Osteocyte (in vitro differentiated cells): Measurements from ENCODE around the gene EML1. TPM values are rescaled to one million over a fixed set of nuclear protein-coding genes. Genes with fewer than 3 reads are reported as not detected.

Experiments
- DNase-seq: peaks from one replicate; pipeline ENCODE4 v3.0.0; 2021; ENCODE audit warnings: mixed read lengths; ENCODE audit not compliant: unreplicated experiment; ENCODE audit errors: extremely low spot score
- H3K27ac Mint-ChIP-seq: one replicate; pipeline ENCODE4 v1.8.0; 2021; ENCODE audit warnings: mild to moderate bottlenecking, mixed read lengths; ENCODE audit not compliant: unreplicated experiment
- H3K27me3 Mint-ChIP-seq: one replicate; pipeline ENCODE4 v1.8.0; 2021; ENCODE audit warnings: mixed read lengths; ENCODE audit not compliant: unreplicated experiment
- H3K36me3 Mint-ChIP-seq: one replicate; pipeline ENCODE4 v1.8.0; 2021; ENCODE audit warnings: mixed read lengths; ENCODE audit not compliant: unreplicated experiment
- H3K4me1 Mint-ChIP-seq: one replicate; pipeline ENCODE4 v1.8.0; 2021; ENCODE audit warnings: mixed read lengths; ENCODE audit not compliant: unreplicated experiment
- H3K4me3 Mint-ChIP-seq: one replicate; pipeline ENCODE4 v1.8.0; 2021; ENCODE audit warnings: mild to moderate bottlenecking, moderate library complexity, mixed read lengths; ENCODE audit not compliant: unreplicated experiment
- H3K9me3 Mint-ChIP-seq: one replicate; pipeline ENCODE4 v1.8.0; 2021; ENCODE audit warnings: mixed read lengths; ENCODE audit not compliant: unreplicated experiment
- CTCF ChIP-seq: fragments of 200-600 bp; sonication (generic); IDR thresholded peaks from 2 replicates; pipeline ENCODE4 v1.5.0; 2021; ENCODE audit warnings: antibody characterized with exemption, mild to moderate bottlenecking, moderate library complexity
- total RNA-seq: library from RNA; stranded (reverse); gene quantifications from 2 replicates; pipeline ENCODE4 v1.2.1, GENCODE V29; 2021

The EML1 gene
- total RNA-seq, 1 donor from 2014 or later = 34.8 TPM

DNA sequence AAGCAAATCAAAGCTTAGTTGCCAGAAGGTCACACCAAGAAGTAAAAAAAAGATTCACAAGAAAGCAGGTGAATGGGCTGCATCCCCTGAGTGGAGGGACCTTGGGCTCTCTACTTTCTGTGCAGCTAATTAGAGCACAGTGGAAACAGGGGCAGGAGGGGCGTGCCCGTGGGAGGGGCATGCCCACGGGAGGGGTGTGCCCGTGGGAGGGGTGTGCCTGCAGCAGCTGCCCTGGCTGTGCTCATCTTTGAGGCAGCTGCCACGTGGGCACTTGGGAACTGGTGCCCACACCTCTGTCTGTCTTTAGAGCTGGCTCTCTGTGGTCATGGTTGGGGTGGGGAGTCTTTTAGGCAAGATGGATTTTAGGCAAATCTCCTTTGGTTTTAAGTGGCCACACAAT is 60.0 kb downstream of the EML1 start:
- Mint-ChIP-seq H3K9me3 (no peaks in the 10 kb centered on the region), H3K27me3 (no peaks in the 10 kb centered on the region), H3K27ac (no peak overlapping the region), H3K36me3 (peaks cover 12% of the 10 kb centered on the region), H3K4me3 (no peak overlapping the region), H3K4me1 (peaks cover 15% of the 10 kb centered on the region)
- no peak for DNase-seq
- no peak for TF ChIP-seq CTCF

GRCh38 chr14:99854831-99855230 is 61.6 kb downstream of the EML1 start:
- peaks cover 14% of the 10 kb centered on the region for H3K36me3 Mint-ChIP-seq
- peaks cover 15% of the 10 kb centered on the region for H3K4me1 Mint-ChIP-seq
- DNase-seq = no peak
- no peaks in the 10 kb centered on the region for H3K27me3 Mint-ChIP-seq
- no peaks in the 10 kb centered on the region for H3K9me3 Mint-ChIP-seq
- no peak overlapping the region for H3K27ac Mint-ChIP-seq
- no peak overlapping the region for H3K4me3 Mint-ChIP-seq
- no peak for TF ChIP-seq CTCF

GRCh38 chr14:99855271-99855670 is 62.1 kb downstream of the EML1 start:
- H3K4me3 Mint-ChIP-seq = no peak overlapping the region

DNA sequence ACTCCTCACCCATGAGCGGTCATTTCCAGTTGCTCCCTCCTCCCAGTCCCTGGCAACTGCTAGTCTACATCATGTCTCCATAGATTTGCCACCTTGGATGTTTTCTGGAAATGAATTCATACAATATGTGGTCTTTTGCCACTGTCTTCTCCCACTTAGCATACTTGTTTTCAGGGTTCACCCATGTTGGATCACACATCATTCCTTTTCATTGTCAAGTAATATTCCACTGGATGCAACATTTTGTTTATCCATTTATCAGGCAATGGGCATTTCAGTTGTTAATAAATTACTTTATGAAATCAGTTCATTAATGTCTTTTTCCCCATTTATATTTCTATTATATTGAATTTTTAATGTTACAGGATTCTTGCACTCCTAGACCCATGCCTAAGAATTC is 64.3 kb downstream of the EML1 start:
- H3K9me3 Mint-ChIP-seq = no peaks in the 10 kb centered on the region
- no peak overlapping the region for H3K4me3 Mint-ChIP-seq
- peaks cover 11% of the 10 kb centered on the region for H3K36me3 Mint-ChIP-seq
- no peak overlapping the region for H3K27ac Mint-ChIP-seq
- DNase-seq = no peak
- H3K4me1 Mint-ChIP-seq = peaks cover 13% of the 10 kb centered on the region
- H3K27me3 Mint-ChIP-seq = no peaks in the 10 kb centered on the region
- TF ChIP-seq CTCF = no peak

More at GRCh38 chr14:99855271-99855670, 62.1 kb downstream of the EML1 start:
- Mint-ChIP-seq H3K36me3 (peaks cover 16% of the 10 kb centered on the region), H3K4me1 (peaks cover 15% of the 10 kb centered on the region), H3K27me3 (no peaks in the 10 kb centered on the region), H3K27ac (no peak overlapping the region), H3K9me3 (no peaks in the 10 kb centered on the region)
- DNase-seq = no peak
- no peak for TF ChIP-seq CTCF

DNA sequence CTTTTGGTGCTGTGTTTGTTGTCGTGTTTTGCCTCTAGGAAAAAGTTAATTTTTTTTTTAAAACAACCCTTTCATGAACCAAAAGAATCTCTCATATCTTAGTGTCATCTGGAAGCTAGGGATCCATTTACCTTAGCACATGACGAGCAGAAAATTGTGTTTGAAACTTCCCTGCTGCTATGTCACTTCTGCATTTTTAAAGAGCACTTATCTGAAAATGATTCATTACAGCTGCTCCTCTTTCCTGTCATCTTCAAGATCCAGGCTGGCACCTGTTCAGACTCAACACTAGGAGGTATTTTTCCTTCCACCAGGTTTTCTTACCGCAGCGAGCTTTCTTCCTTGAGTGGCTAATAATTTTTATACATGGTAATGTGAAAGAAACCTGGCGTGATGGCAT is 67.0 kb downstream of the EML1 start:
- no peak for DNase-seq
- no peaks in the 10 kb centered on the region for H3K27me3 Mint-ChIP-seq
- no peaks in the 10 kb centered on the region for H3K9me3 Mint-ChIP-seq
- no peak overlapping the region for H3K4me3 Mint-ChIP-seq
- H3K27ac Mint-ChIP-seq = no peak overlapping the region
- TF ChIP-seq CTCF = no peak
- peaks cover 4% of the 10 kb centered on the region for H3K36me3 Mint-ChIP-seq
- no peaks in the 10 kb centered on the region for H3K4me1 Mint-ChIP-seq
